ENCODE measurements around the gene NIP7. TPM values are rescaled to one million over a fixed set of nuclear protein-coding genes. Genes with fewer than 3 reads are reported as not detected.

The NIP7 gene
- total and polyA plus RNA-seq, 2 experiments from 2014 or later: 19.5 to 23.5 TPM

DNA sequence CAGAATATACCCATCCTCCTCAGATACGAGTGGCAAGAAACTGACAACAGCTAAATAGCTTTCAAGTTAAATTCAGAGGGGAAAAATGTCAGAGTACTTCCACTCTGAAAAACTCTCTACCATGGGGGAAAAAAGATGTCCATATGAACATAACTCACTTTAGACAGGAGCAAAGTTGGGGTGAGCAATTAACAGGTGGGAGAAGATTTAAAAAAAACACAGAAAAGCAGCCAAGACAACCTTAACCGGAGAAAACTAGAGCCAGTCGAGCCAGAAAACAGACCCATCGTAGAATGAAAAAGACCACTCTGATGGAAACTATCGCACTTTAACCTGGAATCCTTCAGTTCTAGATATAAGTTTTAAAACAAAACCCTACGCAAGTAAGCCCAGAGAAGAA is 45.4 kb downstream of the NIP7 start:
- peak overlapping the region; percentile 53 for H2AFZ ChIP-seq
- H3K79me2 ChIP-seq: peaks cover 51% of the 10 kb centered on the region
- 10% methylated on average over 6 of the region's 6 CpGs for WGBS (ENCODE audit: low lambda C conversion rate, missing lambda C conversion rate)

GRCh38 chr16:69386596-69386995 is 47.0 kb downstream of the NIP7 start:
- peaks cover 41% of the 10 kb centered on the region for H3K79me2 ChIP-seq
- DNase-seq (ENCODE audit: low spot score): no peak
- TF ChIP-seq EZH2 (IDR thresholded peaks at IDR 0.05; ENCODE audit: borderline replicate concordance) (no peak), EZH2phosphoT487 (IDR thresholded peaks at IDR 0.05; ENCODE audit: low read depth, severe bottlenecking, unreplicated experiment) (no peak)
- TF ChIP-seq, protein P1, sequence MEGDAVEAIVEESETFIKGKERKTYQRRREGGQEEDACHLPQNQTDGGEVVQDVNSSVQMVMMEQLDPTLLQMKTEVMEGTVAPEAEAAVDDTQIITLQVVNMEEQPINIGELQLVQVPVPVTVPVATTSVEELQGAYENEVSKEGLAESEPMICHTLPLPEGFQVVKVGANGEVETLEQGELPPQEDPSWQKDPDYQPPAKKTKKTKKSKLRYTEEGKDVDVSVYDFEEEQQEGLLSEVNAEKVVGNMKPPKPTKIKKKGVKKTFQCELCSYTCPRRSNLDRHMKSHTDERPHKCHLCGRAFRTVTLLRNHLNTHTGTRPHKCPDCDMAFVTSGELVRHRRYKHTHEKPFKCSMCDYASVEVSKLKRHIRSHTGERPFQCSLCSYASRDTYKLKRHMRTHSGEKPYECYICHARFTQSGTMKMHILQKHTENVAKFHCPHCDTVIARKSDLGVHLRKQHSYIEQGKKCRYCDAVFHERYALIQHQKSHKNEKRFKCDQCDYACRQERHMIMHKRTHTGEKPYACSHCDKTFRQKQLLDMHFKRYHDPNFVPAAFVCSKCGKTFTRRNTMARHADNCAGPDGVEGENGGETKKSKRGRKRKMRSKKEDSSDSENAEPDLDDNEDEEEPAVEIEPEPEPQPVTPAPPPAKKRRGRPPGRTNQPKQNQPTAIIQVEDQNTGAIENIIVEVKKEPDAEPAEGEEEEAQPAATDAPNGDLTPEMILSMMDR (IDR thresholded peaks at IDR 0.05; ENCODE audit: poor library complexity): no peak
- no peak overlapping the region for H3K4me3 ChIP-seq
- H4K20me1 ChIP-seq (ENCODE audit: insufficient read depth, poor library complexity, severe bottlenecking): no peaks in the 10 kb centered on the region
- peaks cover 12% of the 10 kb centered on the region for H3K4me1 ChIP-seq (ENCODE audit: insufficient read depth)
- H3K27me3 ChIP-seq: no peaks in the 10 kb centered on the region
- no peaks in the 10 kb centered on the region for H3K36me3 ChIP-seq (replicated peaks; ENCODE audit: insufficient read depth, low read depth)
- no peaks in the 10 kb centered on the region for H3K9me2 ChIP-seq (replicated peaks; ENCODE audit: insufficient read depth)
- peak overlapping the region; percentile 68 for H3K4me2 ChIP-seq
- H2AFZ ChIP-seq: peak overlapping the region; percentile 85
- H3K9me3 ChIP-seq (ENCODE audit: low read depth): no peaks in the 10 kb centered on the region
- WGBS (ENCODE audit: low lambda C conversion rate, missing lambda C conversion rate): 93% methylated on average over 1 of the region's 1 CpG
- H3K27ac ChIP-seq: peak overlapping the region; percentile 76

More for the DNA sequence above, 45.4 kb downstream of the NIP7 start:
- H3K27me3 ChIP-seq: no peaks in the 10 kb centered on the region
- no peaks in the 10 kb centered on the region for H3K36me3 ChIP-seq (replicated peaks; ENCODE audit: insufficient read depth, low read depth)
- H4K20me1 ChIP-seq (ENCODE audit: insufficient read depth, poor library complexity, severe bottlenecking): no peaks in the 10 kb centered on the region
- H3K4me1 ChIP-seq (ENCODE audit: insufficient read depth): peaks cover 12% of the 10 kb centered on the region
- H3K4me3 ChIP-seq: peak overlapping the region; percentile 41
- DNase-seq (ENCODE audit: low spot score): no peak
- no peaks in the 10 kb centered on the region for H3K9me3 ChIP-seq (ENCODE audit: low read depth)
- H3K9me2 ChIP-seq (replicated peaks; ENCODE audit: insufficient read depth): no peaks in the 10 kb centered on the region
- H3K4me2 ChIP-seq: peak overlapping the region; percentile 76
- peak overlapping the region; percentile 76 for H3K27ac ChIP-seq
- TF ChIP-seq, protein P1 (IDR thresholded peaks at IDR 0.05; ENCODE audit: poor library complexity): no peak
- TF ChIP-seq EZH2 (IDR thresholded peaks at IDR 0.05; ENCODE audit: borderline replicate concordance) (no peak), EZH2phosphoT487 (IDR thresholded peaks at IDR 0.05; ENCODE audit: low read depth, severe bottlenecking, unreplicated experiment) (no peak)

Other genes with a start within 250 kb of the NIP7 start
- 0.53 and 0.60 TPM in 2 replicates for gene HAS3, start 234.1 kb upstream of the NIP7 start, total RNA-seq
- 0.19 TPM in 1 of 2 replicates, not detected in the other for gene HAS3, start 234.1 kb upstream of the NIP7 start, polyA plus RNA-seq
- 80.0 and 121 TPM in 2 replicates for gene CHTF8, start 207.2 kb upstream of the NIP7 start, total RNA-seq
- gene CHTF8, start 207.2 kb upstream of the NIP7 start, polyA plus RNA-seq: 67.8 and 83.6 TPM in 2 replicates
- gene UTP4, start 207.1 kb upstream of the NIP7 start, total RNA-seq: 12.7 and 21.6 TPM in 2 replicates
- 41.4 and 43.0 TPM in 2 replicates for gene UTP4, start 207.1 kb upstream of the NIP7 start, polyA plus RNA-seq
- gene SNTB2, start 152.6 kb upstream of the NIP7 start, total RNA-seq: 19.5 and 21.5 TPM in 2 replicates
- 36.7 and 46.3 TPM in 2 replicates for gene SNTB2, start 152.6 kb upstream of the NIP7 start, polyA plus RNA-seq
- gene VPS4A, start 28.4 kb upstream of the NIP7 start, total RNA-seq: 19.0 and 19.9 TPM in 2 replicates
- gene VPS4A, start 28.4 kb upstream of the NIP7 start, polyA plus RNA-seq: 36.9 and 43.8 TPM in 2 replicates
- gene PDF, start 9.2 kb upstream of the NIP7 start, total RNA-seq: 14.3 and 23.8 TPM in 2 replicates
- 21.6 and 25.4 TPM in 2 replicates for gene PDF, start 9.2 kb upstream of the NIP7 start, polyA plus RNA-seq
- gene COG8, start 208 bp upstream of the NIP7 start, total RNA-seq: 41.5 and 47.2 TPM in 2 replicates
- gene COG8, start 208 bp upstream of the NIP7 start, polyA plus RNA-seq: 30.2 and 34.6 TPM in 2 replicates
- gene TMED6, start 12.0 kb downstream of the NIP7 start, total RNA-seq: 1.9 and 4.6 TPM in 2 replicates
- 3.1 and 4.3 TPM in 2 replicates for gene TMED6, start 12.0 kb downstream of the NIP7 start, polyA plus RNA-seq
- 12.4 and 15.1 TPM in 2 replicates for gene TERF2, start 46.2 kb downstream of the NIP7 start, total RNA-seq
- 18.6 and 20.0 TPM in 2 replicates for gene TERF2, start 46.2 kb downstream of the NIP7 start, polyA plus RNA-seq
- 60.5 and 70.8 TPM in 2 replicates for gene CYB5B, start 84.8 kb downstream of the NIP7 start, total RNA-seq
- 116 and 136 TPM in 2 replicates for gene CYB5B, start 84.8 kb downstream of the NIP7 start, polyA plus RNA-seq
- 30.7 and 37.7 TPM in 2 replicates for gene NFAT5, start 226.2 kb downstream of the NIP7 start, total RNA-seq
- gene NFAT5, start 226.2 kb downstream of the NIP7 start, polyA plus RNA-seq: 8.6 and 9.2 TPM in 2 replicates